ENCODE measurements around the gene THOP1.
"Not testable (repeated sequence)": the region's sequence is repeated elsewhere in the genome, so short reads cannot be mapped to it uniquely, and the experiment has no call there.

Gene THOP1

GRCh38 chr19:2782936-2783780 lies 2.1 kb upstream of the THOP1 start, which contains the start of gene SGTA:
Gene SGTA (minus strand): TSS chr19:2783273. CDS start chr19:2769068, 14,205 bp downstream.
- peak; percentile 91 to 95 for DNase-seq (ENCODE audit: low read depth in 2 of 2)

- DNase-seq (ENCODE audit: low read depth in 2 of 2) = no peak
Observed at GRCh38 chr19:2783781-2784145, 1.5 kb upstream of the THOP1 start.

- no peak for DNase-seq (ENCODE audit: low read depth in 2 of 2)
Observed at GRCh38 chr19:2787115-2787514, 1.8 kb downstream of the THOP1 start.

- DNase-seq (ENCODE audit: low read depth in 2 of 2) = no peak
Observed at GRCh38 chr19:2788237-2788636, 2.9 kb downstream of the THOP1 start.

- no peak for DNase-seq (ENCODE audit: low read depth in 2 of 2)
Observed at GRCh38 chr19:2790194-2790556, 4.9 kb downstream of the THOP1 start.

- no peak for DNase-seq (ENCODE audit: low read depth in 2 of 2)
Observed at GRCh38 chr19:2790557-2791271, 5.4 kb downstream of the THOP1 start.

GRCh38 chr19:2791440-2791839 lies 6.1 kb downstream of the THOP1 start:
- no peak for DNase-seq (ENCODE audit: low read depth in 2 of 2)

GRCh38 chr19:2791876-2792275 lies 6.6 kb downstream of the THOP1 start:
- DNase-seq (ENCODE audit: low read depth in 2 of 2) = no peak

GRCh38 chr19:2792666-2793065 lies 7.4 kb downstream of the THOP1 start:
- not testable (repeated sequence) for DNase-seq (ENCODE audit: low read depth in 2 of 2)

GRCh38 chr19:2793126-2793525 lies 7.8 kb downstream of the THOP1 start:
- DNase-seq (ENCODE audit: low read depth in 2 of 2) = no peak

- no peak for DNase-seq (ENCODE audit: low read depth in 2 of 2)
Observed at GRCh38 chr19:2793577-2793976, 8.3 kb downstream of the THOP1 start.

- DNase-seq (ENCODE audit: low read depth in 2 of 2) = no peak
Observed at GRCh38 chr19:2795827-2796658, 10.7 kb downstream of the THOP1 start.

- DNase-seq (ENCODE audit: low read depth in 2 of 2) = no peak
Observed at GRCh38 chr19:2796659-2797266, 11.5 kb downstream of the THOP1 start.

GRCh38 chr19:2797280-2797679 lies 12.0 kb downstream of the THOP1 start:
- DNase-seq (ENCODE audit: low read depth in 2 of 2) = no peak

- DNase-seq (ENCODE audit: low read depth in 2 of 2) = no peak
Observed at GRCh38 chr19:2798158-2798685, 12.9 kb downstream of the THOP1 start.

- DNase-seq (ENCODE audit: low read depth in 2 of 2) = no peak
Observed at GRCh38 chr19:2798733-2799132, 13.4 kb downstream of the THOP1 start.

GRCh38 chr19:2799273-2800020 lies 14.1 kb downstream of the THOP1 start:
- DNase-seq (ENCODE audit: low read depth in 2 of 2) = no peak

- DNase-seq (ENCODE audit: low read depth in 2 of 2) = no peak
Observed at GRCh38 chr19:2800506-2800905, 15.2 kb downstream of the THOP1 start.

GRCh38 chr19:2802826-2803225 lies 17.5 kb downstream of the THOP1 start:
- no peak for DNase-seq (ENCODE audit: low read depth in 2 of 2)

- DNase-seq (ENCODE audit: low read depth in 2 of 2) = no peak
Observed at GRCh38 chr19:2803486-2804155, 18.3 kb downstream of the THOP1 start.

Data from stimulated activated CD8-positive, alpha-beta memory T cell treated with anti-CD3 and anti-CD28 coated beads, Interleukin-2, amount 100 ng/mL, for 48 hours (primary cell).